OCI-LY3 (cell line): Measurements from ENCODE around the gene ZNF580.
A peak's percentile ranks its signal among the peaks of the same experiment; 100 is the strongest.

Experiments
- H2AFZ ChIP-seq: fragments of 200-600, 300-600 bp; shearing (Covaris generic); 2 replicates; pipeline ENCODE4 v1.6.0; 2014; ENCODE audit warnings: antibody characterized with exemption, low read depth, low read length
- H3K27ac ChIP-seq: fragments of 200-600, 300-600 bp; sonication (generic); 2 replicates; pipeline ENCODE4 v1.5.1; 2014; ENCODE audit warnings: mild to moderate bottlenecking, low read length, moderate library complexity, mixed read lengths
- H3K27me3 ChIP-seq: fragments of 200-600, 300-600 bp; sonication (generic); 2 replicates; pipeline ENCODE4 v1.6.1; 2014; ENCODE audit warnings: low read depth, low read length, mixed read lengths
- H3K36me3 ChIP-seq: fragments of 200-600, 300-600 bp; sonication (generic); replicated peaks from 2 replicates; pipeline ENCODE3; 2014; ENCODE audit warnings: low read depth, low read length, mixed read lengths
- H3K4me1 ChIP-seq: fragments of 300-600, 200-600 bp; sonication (generic); 2 replicates; pipeline ENCODE4 v1.6.1; 2014; ENCODE audit warnings: low read length, mixed read lengths
- H3K4me2 ChIP-seq: fragments of 200-600, 300-600 bp; sonication (generic); 2 replicates; pipeline ENCODE4 v1.6.1; 2014; ENCODE audit warnings: low read length, mixed read lengths
- H3K4me3 ChIP-seq: fragments of 300-600, 200-600 bp; sonication (generic); 2 replicates; pipeline ENCODE4 v1.5.1; 2014; ENCODE audit warnings: antibody characterized with exemption, mild to moderate bottlenecking, low read length, moderate library complexity
- H3K79me2 ChIP-seq: fragments of 300-600, 200-600 bp; shearing (Covaris generic); 2 replicates; pipeline ENCODE4 v1.6.1; 2014; ENCODE audit warnings: mild to moderate bottlenecking, low read length, mixed read lengths
- H3K9ac ChIP-seq: fragments of 300-600, 200-600 bp; shearing (Covaris generic); 2 replicates; pipeline ENCODE4 v1.6.0; 2014; ENCODE audit warnings: mild to moderate bottlenecking, low read length, moderate library complexity
- H3K9me3 ChIP-seq: fragments of 200-600, 300-600 bp; shearing (Covaris generic); 2 replicates; pipeline ENCODE4 v1.6.1; 2014; ENCODE audit warnings: low read length, mixed read lengths; ENCODE audit not compliant: insufficient read depth
- H4K20me1 ChIP-seq: fragments of 200-600, 300-600 bp; sonication (generic); 2 replicates; pipeline ENCODE4 v1.6.1; 2016; ENCODE audit warnings: low read length, mixed read lengths; ENCODE audit not compliant: insufficient read depth
- CTCF ChIP-seq: fragments of 200-600, 300-600 bp; sonication (generic); IDR thresholded peaks from 2 replicates; pipeline ENCODE4 v1.5.1; 2014; ENCODE audit warnings: antibody characterized with exemption, low read length, low read depth
- EZH2phosphoT487 ChIP-seq: fragments of 200-600 bp; shearing (Covaris generic); IDR thresholded peaks from 2 replicates; pipeline ENCODE4 v1.6.1; 2018; ENCODE audit warnings: antibody characterized with exemption, mixed run types, low read depth

ZNF580 gene

GRCh38 chr19:55600662-55601028, 40.2 kb upstream of the ZNF580 start:
- H4K20me1 ChIP-seq: no peaks in the 10 kb centered on the region
- H3K4me3 ChIP-seq: peak overlapping the region; percentile 80
- H3K36me3 ChIP-seq: peaks cover 6% of the 10 kb centered on the region
- peak overlapping the region; percentile 92 for H3K9ac ChIP-seq
- peaks cover 21% of the 10 kb centered on the region for H3K4me1 ChIP-seq
- TF ChIP-seq CTCF (no peak), EZH2phosphoT487 (no peak)
- H3K79me2 ChIP-seq: peaks cover 13% of the 10 kb centered on the region
- H3K27ac ChIP-seq: peak overlapping the region; percentile 85
- no peaks in the 10 kb centered on the region for H3K9me3 ChIP-seq
- no peaks in the 10 kb centered on the region for H3K27me3 ChIP-seq
- H2AFZ ChIP-seq: peak overlapping the region; percentile 24; the same call in 1 of the 2 replicates
- peak overlapping the region; percentile 99 for H3K4me2 ChIP-seq

- no peaks in the 10 kb centered on the region for H3K9me3 ChIP-seq
- peak overlapping the region; percentile 85 for H3K27ac ChIP-seq
- H3K4me3 ChIP-seq: peak overlapping the region; percentile 80
- no peaks in the 10 kb centered on the region for H3K27me3 ChIP-seq
- H4K20me1 ChIP-seq: no peaks in the 10 kb centered on the region
- no peak overlapping the region for H2AFZ ChIP-seq
- H3K36me3 ChIP-seq: peaks cover 2% of the 10 kb centered on the region
- H3K4me2 ChIP-seq: peak overlapping the region; percentile 99
- peaks cover 21% of the 10 kb centered on the region for H3K4me1 ChIP-seq
- H3K79me2 ChIP-seq: peaks cover 17% of the 10 kb centered on the region
- TF ChIP-seq CTCF: no peak
- no peak for TF ChIP-seq EZH2phosphoT487
- H3K9ac ChIP-seq: peak overlapping the region; percentile 92
These were observed 39.7 kb upstream of the ZNF580 start for GRCh38 chr19:55601084-55601483.

GRCh38 chr19:55602104-55603001, 38.4 kb upstream of the ZNF580 start:
- H4K20me1 ChIP-seq: no peaks in the 10 kb centered on the region
- no peak overlapping the region for H2AFZ ChIP-seq
- peaks cover 30% of the 10 kb centered on the region for H3K79me2 ChIP-seq
- H3K36me3 ChIP-seq: peaks cover 8% of the 10 kb centered on the region
- no peak overlapping the region for H3K27ac ChIP-seq
- H3K27me3 ChIP-seq: no peaks in the 10 kb centered on the region
- peaks cover 30% of the 10 kb centered on the region for H3K4me1 ChIP-seq
- H3K4me3 ChIP-seq: no peak overlapping the region
- H3K4me2 ChIP-seq: no peak overlapping the region
- TF ChIP-seq CTCF (no peak), EZH2phosphoT487 (no peak)
- no peak overlapping the region for H3K9ac ChIP-seq
- no peaks in the 10 kb centered on the region for H3K9me3 ChIP-seq

GRCh38 chr19:55603115-55603514, 37.7 kb upstream of the ZNF580 start:
- H3K4me1 ChIP-seq: peaks cover 30% of the 10 kb centered on the region

More at GRCh38 chr19:55603115-55603514, 37.7 kb upstream of the ZNF580 start:
- Histone ChIP-seq H3K36me3 (peaks cover 13% of the 10 kb centered on the region), H3K9me3 (no peaks in the 10 kb centered on the region), H3K79me2 (peaks cover 36% of the 10 kb centered on the region), H3K27me3 (no peaks in the 10 kb centered on the region), H3K4me2 (no peak overlapping the region), H3K27ac (no peak overlapping the region), H4K20me1 (no peaks in the 10 kb centered on the region), H3K9ac (no peak overlapping the region), H2AFZ (no peak overlapping the region), H3K4me3 (no peak overlapping the region)
- TF ChIP-seq EZH2phosphoT487 (no peak), CTCF (no peak)
